Spinal cord (tissue), 10 donors: ENCODE measurements around the gene TENT5C. TPM values are rescaled to one million over a fixed set of nuclear protein-coding genes. Genes with fewer than 3 reads are reported as not detected.

ENCODE experiments used
- DNase-seq, 6 donors: peaks; one replicate each; pipeline versions ENCODE4 v3.0.0 to v3.0.0-alpha.2; 2013 to 2015; ENCODE audit warnings: low spot score in 6 of 6, low read depth in 4 of 6
- H3K27ac ChIP-seq: one replicate; pipeline ENCODE4 v1.5.1; 2013; ENCODE audit warnings: low read depth, low read length, control low read depth
- H3K27me3 ChIP-seq: one replicate; pipeline ENCODE4 v1.6.1; 2013; ENCODE audit warnings: low read length; ENCODE audit not compliant: control insufficient read depth, insufficient read depth
- H3K36me3 ChIP-seq: one replicate; pipeline ENCODE4 v1.6.1; 2013; ENCODE audit warnings: low read length; ENCODE audit not compliant: control insufficient read depth, insufficient read depth
- H3K4me1 ChIP-seq: one replicate; pipeline ENCODE4 v1.6.1; 2013; ENCODE audit warnings: low read length; ENCODE audit not compliant: control insufficient read depth, insufficient read depth
- H3K4me3 ChIP-seq: one replicate; pipeline ENCODE4 v1.5.1; 2013; ENCODE audit warnings: low read depth, low read length, control low read depth
- H3K9me3 ChIP-seq: one replicate; pipeline ENCODE4 v1.6.1; 2013; ENCODE audit warnings: low read length; ENCODE audit not compliant: control insufficient read depth, insufficient read depth
- WGBS: methylation state at CpG from one replicate; pipeline ENCODE4 v1.1.5; 2013; ENCODE audit warnings: missing lambda C conversion rate; ENCODE audit not compliant: insufficient coverage; 5-methylcytosine and 5-hydroxymethylcytosine counted together
- polyA plus RNA-seq, 2 donors: library from polyadenylated mRNA; unstranded; fragments of 120-200 nt; gene quantifications; one replicate each; pipeline ENCODE4 v1.2.1, GENCODE V29; 2013; ENCODE audit not compliant: insufficient read length in 2 of 2
- total RNA-seq, 2 donors: library from RNA; depleted of rRNA in 1 of 2; stranded (reverse); fragments of 120-200 nt in 1 of 2; fragments of >200 nt in 1 of 2; gene quantifications; one replicate each; pipeline versions ENCODE4 v1.2.3 to v1.2.4, GENCODE V29; 2013 to 2014
- donor health status: healthy.

The TENT5C gene
- total and polyA plus RNA-seq, 4 donors = 2.0 to 42.1 (median 8.8) TPM

DNA sequence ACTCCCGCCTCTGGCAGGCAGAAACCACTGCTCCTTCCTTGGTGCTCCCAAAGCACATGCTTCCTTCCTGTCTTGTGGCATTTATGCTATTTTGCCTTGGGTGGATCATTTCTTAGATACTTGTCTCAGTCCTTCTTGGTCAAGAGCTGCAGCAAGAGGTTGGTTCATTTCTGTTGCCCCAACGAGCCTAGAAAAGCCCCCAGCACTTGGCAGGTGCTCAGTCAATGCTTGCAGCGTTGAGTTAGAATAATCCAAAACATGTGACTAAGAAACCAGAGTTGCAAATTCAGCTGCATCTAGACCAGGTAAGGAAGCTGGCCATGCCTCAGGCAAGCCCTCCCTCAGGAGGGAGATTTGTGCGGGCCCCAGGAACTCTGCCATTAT is 42.4 kb upstream of the TENT5C start:
- no peaks in the 10 kb centered on the region for H3K9me3 ChIP-seq
- H3K27me3 ChIP-seq = no peaks in the 10 kb centered on the region
- no peak overlapping the region for H3K27ac ChIP-seq
- DNase-seq = no peak
- no peaks in the 10 kb centered on the region for H3K36me3 ChIP-seq
- H3K4me1 ChIP-seq = no peaks in the 10 kb centered on the region
- 91% methylated on average over 4 of the region's 4 CpGs for WGBS
- no peak overlapping the region for H3K4me3 ChIP-seq

DNA sequence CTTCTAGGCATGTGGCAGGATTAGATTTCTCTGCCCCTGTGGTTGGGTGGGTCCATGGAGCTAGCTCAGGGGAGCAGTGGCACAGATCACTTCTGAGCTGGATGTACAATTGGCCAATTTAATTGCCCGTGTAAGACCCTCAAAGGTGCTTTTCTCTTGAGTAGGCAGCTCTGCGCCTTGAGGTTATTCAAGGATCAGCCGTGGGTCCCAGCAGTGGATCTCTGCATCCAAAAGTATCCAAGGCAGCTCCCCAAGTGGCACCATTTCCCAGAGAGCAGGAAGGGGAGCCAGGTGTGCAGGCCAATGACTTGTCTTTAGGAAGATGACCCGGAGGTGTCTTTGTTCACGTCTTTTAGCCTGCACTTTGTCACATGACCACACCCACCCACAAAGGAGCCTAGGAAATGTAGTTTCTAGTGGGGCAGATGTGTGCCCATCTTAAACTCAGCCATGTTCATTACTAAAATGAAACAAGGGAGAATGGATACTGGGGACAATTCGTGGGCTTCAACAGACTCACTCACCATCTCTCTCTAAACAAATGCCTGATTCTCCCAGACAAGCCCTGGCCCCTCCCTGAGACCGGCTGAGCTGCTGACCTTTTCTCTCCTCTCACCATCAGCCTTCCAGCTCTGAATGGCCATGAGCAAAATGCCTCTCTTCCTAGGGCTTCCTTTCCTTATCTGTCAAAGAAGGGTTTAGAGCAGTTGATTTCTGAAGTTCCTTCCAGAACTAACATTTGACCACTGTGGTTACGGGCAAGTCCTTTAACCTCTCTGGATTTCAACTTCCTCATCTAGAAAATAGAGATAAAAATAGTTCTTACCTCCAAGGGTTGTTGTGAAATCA is 41.4 kb upstream of the TENT5C start:
- no peak overlapping the region for H3K4me3 ChIP-seq
- H3K36me3 ChIP-seq = no peaks in the 10 kb centered on the region
- no peaks in the 10 kb centered on the region for H3K27me3 ChIP-seq
- 77% methylated on average over 4 of the region's 8 CpGs for WGBS
- H3K9me3 ChIP-seq = no peaks in the 10 kb centered on the region
- no peak overlapping the region for H3K27ac ChIP-seq
- DNase-seq = no peak
- H3K4me1 ChIP-seq = no peaks in the 10 kb centered on the region

- Histone ChIP-seq H3K4me3 (no peak overlapping the region), H3K27ac (no peak overlapping the region), H3K9me3 (no peaks in the 10 kb centered on the region), H3K4me1 (no peaks in the 10 kb centered on the region), H3K27me3 (no peaks in the 10 kb centered on the region), H3K36me3 (no peaks in the 10 kb centered on the region)
- no peak for DNase-seq
- 84% methylated on average over 4 of the region's 4 CpGs for WGBS
Observed at GRCh38 chr1:117565076-117565556, 40.7 kb upstream of the TENT5C start.

DNA sequence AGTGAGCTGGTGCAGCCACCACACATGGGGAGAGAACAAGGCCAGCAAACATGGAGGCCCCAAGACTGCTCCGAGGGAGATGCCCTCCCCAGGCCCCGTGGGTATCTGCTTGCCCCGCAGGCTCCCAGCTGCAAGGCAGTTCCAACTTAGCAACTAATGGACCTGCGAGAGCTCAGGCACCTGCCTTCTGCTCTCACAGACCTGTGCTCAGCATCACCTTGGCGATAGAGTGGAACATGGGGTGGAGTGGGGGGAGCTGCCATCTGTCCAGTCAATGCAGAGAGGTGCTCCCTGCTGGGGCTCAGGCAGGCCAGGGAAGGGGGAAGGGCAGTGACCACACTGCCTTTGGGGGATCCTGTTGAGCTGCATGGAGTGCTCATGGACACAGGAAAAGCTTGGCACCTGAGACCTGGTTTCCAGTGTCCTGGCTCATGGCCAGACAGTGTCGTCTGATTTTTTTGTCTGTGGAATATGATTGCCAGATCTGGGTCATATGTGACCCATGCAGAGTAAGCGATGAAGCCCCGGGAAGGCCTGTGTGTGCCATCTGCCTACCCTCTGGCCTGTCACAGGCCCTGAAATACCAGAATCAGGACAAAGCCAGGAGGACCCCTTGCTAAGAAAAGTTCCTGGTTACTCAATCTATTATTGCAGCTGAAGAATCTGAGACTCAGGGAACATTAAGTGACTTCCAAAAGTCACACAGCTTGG is 39.9 kb upstream of the TENT5C start:
- H3K27ac ChIP-seq = no peak overlapping the region
- no peak overlapping the region for H3K4me3 ChIP-seq
- H3K27me3 ChIP-seq = no peaks in the 10 kb centered on the region
- H3K36me3 ChIP-seq = no peaks in the 10 kb centered on the region
- DNase-seq = no peak
- no peaks in the 10 kb centered on the region for H3K4me1 ChIP-seq
- 84% methylated on average over 7 of the region's 8 CpGs for WGBS
- H3K9me3 ChIP-seq = no peaks in the 10 kb centered on the region

GRCh38 chr1:117566556-117566955 is 39.3 kb upstream of the TENT5C start:
- WGBS = 100% methylated on average over 1 of the region's 3 CpGs
- Histone ChIP-seq H3K9me3 (no peaks in the 10 kb centered on the region), H3K4me3 (no peak overlapping the region), H3K27me3 (no peaks in the 10 kb centered on the region), H3K36me3 (no peaks in the 10 kb centered on the region), H3K27ac (no peak overlapping the region), H3K4me1 (no peaks in the 10 kb centered on the region)
- DNase-seq = no peak

DNA sequence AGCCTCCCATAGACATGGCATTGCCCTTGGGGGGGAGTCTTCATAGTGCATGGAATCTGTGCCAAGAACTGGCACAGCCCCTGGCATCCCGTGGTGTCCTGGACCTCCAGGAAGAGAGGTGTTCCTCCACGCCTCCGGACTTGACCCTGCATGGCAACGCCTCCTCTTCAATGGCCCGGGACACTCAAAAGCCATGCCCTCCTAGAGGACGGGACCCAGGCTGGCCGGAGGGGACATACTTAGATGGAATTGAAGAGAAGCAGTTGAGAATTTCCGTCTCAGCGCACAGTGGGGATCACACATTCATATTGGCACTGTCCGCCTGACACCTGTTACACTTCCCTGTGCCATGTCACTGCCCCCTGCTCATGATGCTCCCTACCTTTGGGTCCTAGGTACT is 38.4 kb upstream of the TENT5C start:
- WGBS = 97% methylated on average over 10 of the region's 10 CpGs
- Histone ChIP-seq H3K36me3 (no peaks in the 10 kb centered on the region), H3K4me1 (no peaks in the 10 kb centered on the region), H3K27ac (no peak overlapping the region), H3K27me3 (no peaks in the 10 kb centered on the region), H3K4me3 (no peak overlapping the region), H3K9me3 (no peaks in the 10 kb centered on the region)
- DNase-seq = no peak

GRCh38 chr1:117567976-117568375 is 37.9 kb upstream of the TENT5C start:
- H3K36me3 ChIP-seq = no peaks in the 10 kb centered on the region
- no peak overlapping the region for H3K27ac ChIP-seq
- no peaks in the 10 kb centered on the region for H3K27me3 ChIP-seq
- no peaks in the 10 kb centered on the region for H3K4me1 ChIP-seq
- 78% methylated on average over 3 of the region's 3 CpGs for WGBS
- H3K9me3 ChIP-seq = no peaks in the 10 kb centered on the region
- no peak for DNase-seq
- no peak overlapping the region for H3K4me3 ChIP-seq

DNA sequence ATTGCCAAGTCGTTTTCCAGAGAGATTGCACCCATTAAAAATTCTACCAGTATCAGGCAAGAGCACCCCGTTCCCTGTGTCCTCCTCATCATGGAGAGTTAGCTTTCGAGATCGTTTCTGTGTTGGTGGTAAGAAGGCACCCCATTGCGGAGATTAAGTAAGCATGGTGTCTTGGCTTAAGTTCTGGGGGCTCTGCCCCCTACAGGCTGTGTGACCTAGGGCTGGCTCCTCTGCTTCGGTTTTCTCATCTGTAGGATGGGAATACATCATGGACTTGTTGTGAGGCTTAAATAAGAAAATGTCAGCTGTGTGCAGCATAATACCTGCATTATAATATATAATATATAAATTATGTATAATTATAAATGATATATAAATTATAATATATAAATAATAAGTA is 36.8 kb upstream of the TENT5C start:
- no peak for DNase-seq
- 92% methylated on average over 2 of the region's 6 CpGs for WGBS

DNA sequence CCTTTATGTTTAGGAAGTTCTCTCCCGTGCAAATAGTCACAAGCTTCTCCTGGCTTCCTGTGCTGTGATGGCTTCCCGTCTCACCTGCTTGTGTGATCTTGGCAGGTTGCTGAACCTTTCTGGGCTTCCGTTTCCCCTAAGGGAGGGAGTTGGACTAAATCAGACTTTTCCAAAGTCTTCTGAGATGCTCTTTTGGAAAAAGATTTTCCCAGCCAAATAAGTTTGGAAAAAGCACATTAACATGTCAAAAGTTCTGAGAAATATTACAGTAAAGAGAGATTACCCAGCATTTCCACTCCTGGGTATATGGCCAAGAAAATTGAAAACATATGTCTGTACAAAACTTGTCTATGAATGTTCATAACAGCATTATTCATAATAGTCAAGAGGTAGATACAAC is 36.0 kb upstream of the TENT5C start:
- H3K27ac ChIP-seq = no peak overlapping the region
- H3K4me1 ChIP-seq = peaks cover 6% of the 10 kb centered on the region
- H3K27me3 ChIP-seq = no peaks in the 10 kb centered on the region
- no peak for DNase-seq
- no peaks in the 10 kb centered on the region for H3K36me3 ChIP-seq
- H3K4me3 ChIP-seq = no peak overlapping the region
- WGBS = no CpG with 5 or more reads among the region's 3 CpGs
- H3K9me3 ChIP-seq = no peaks in the 10 kb centered on the region

More for the DNA sequence above, 36.8 kb upstream of the TENT5C start:
- no peaks in the 10 kb centered on the region for H3K9me3 ChIP-seq
- no peak overlapping the region for H3K4me3 ChIP-seq
- no peaks in the 10 kb centered on the region for H3K27me3 ChIP-seq
- peaks cover 3% of the 10 kb centered on the region for H3K4me1 ChIP-seq
- no peak overlapping the region for H3K27ac ChIP-seq
- H3K36me3 ChIP-seq = no peaks in the 10 kb centered on the region
